Forelimb muscle (tissue), 1 donor: ENCODE data around the gene TBL1X. TPM values are rescaled to one million over a fixed set of nuclear protein-coding genes. Genes with fewer than 3 reads are reported as not detected.

ENCODE experiments used
- DNase-seq: peaks from one replicate; pipeline ENCODE4 v3.0.0-alpha.2; 2013; ENCODE audit warnings: low read depth
- polyA plus RNA-seq: library from polyadenylated mRNA; unstranded; fragments of 120-200 nt; gene quantifications from one replicate; pipeline ENCODE4 v1.2.1, GENCODE V29; 2013; ENCODE audit not compliant: insufficient read length

TBL1X gene
- polyA plus RNA-seq, 1 donor = 8.8 TPM

DNA sequence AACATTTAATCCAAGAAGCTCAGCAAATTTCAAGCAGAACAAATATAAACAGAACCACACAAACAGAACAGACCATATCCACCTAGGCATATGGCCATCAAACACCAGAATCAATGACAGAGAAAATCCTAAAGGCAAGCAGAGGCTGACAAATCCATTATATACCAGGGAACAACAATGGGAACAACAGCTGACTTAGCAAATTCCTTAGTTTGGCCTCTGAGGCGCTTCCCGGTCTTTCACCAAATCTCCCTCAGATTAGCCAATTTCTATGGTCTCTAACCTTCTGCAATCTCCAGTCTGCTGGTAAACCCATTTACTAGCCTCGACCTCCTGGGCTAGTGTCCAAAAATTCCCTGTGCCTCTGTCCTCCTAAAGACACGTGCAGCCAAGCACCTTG is 241.6 kb downstream of the TBL1X start:
- DNase-seq = no peak

DNA sequence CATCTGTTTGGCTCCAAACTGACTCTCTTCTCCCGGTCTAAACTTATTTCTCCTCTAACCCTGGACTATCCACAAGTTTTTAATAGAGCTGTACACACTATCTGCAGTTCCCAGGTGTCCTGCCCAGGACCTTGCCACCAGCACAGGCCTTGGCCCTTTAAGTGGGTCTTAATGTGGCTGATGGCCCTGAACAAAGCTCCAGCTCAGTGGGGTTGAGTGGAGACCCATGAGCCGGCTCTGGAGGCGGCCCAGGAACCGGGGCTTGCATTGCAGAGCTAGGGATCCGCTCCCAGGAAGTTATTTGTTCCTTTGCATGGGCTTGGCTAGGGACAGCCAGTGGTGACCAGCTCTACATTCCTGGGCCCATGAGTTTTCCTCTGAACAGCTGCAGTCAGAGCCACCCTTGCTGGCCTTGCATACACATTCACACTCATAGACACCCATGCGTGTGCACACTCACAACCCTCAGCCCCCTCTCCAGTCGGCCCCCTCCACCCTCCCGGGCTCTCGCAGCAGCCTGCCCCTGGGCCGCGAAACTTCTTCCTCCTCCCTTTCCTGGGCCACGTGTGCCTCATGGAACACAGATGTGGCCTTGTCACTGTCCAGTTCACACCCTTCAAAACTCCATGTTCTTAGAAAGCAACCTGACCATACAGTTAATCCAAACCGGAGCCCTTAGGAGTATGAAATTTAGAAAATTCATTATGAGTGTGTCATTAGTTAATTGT is 242.6 kb downstream of the TBL1X start:
- no peak for DNase-seq

DNA sequence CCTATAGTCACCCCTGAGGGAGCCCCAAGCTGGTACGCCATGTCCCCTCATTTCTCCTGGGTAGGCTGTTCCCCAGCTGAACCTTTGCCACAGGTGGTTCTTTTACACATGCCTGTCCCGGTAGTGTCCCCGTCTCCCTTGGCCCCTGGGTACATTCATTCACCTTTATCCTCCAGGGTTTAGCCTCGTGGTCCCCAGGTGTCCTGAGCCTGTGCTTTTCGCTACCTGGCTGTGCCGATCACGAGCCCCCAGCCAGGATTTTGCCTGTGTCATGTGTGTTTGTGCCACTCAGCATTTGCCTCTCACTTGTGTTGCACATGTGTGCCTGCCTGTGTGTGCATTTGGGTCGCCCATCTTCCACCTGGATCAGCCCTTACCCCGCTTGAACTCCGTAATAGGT is 243.2 kb downstream of the TBL1X start:
- DNase-seq = no peak

DNA sequence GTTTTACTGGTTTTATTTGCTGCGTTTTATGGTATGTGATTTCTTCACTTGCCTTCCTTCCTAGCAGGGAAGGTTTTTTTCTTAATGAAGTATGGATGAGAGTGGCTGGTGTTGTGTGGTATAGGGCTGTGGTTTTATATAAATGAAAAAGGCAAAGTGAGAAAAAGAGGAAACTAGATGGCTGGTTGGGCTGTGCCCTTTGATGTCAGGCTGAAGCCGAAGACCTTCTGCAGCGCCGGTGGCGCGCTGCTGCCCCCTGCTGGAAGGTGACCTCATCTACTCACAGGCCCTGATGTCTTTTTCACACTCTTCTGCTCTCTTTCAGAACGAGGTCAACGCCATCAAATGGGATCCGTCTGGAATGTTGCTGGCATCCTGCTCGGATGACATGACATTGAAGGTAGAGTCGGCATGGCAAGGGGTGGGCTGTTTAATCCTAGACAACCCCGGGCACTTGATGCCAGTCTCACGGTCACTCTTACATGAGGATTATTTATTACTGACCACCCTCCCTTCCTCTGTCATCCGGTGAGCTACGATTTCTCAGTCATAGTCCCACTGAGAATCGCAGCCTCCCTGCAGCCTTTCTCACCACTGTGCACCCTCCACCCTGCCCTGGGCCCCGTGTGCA is 244.2 kb downstream of the TBL1X start:
- peak; percentile 47 for DNase-seq

DNA sequence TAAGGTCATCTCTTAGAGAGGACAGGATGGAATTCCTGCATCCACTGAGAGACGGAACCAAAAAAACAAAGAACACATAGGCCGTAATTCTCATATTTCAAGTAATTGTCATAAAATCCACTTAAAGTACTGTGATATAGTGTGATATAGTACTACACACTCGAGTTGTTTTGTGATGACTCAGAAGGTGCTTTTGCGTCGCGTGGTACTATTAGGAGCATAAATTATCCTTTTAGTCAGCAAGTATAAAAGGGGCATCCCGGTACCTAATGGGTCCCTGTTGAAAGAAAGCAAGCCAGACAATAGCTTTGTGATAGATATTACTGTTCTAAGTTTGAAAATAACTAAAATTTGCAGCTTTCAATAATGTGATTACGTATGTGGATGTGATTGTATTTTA is 245.5 kb downstream of the TBL1X start:
- no peak for DNase-seq

DNA sequence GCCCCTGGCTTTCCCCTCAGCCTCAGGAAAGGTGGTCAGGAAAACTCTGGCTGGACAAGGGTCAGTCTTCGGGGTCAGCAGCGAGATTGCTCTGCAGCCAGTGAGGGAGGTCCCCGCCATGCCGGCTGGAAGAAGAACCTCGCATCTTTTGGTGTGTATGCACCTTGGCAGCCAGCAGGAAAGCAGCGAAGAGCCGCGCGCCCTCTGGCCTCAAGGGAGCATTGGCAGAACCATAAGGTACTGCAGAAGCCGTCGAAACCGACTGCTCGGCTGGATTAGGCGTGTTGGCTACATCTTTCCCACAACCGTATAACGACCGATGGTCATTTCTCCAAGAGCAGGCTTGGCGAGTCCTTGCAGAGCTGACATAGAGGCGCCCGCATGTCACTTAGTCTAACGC is 252.5 kb downstream of the TBL1X start:
- DNase-seq = no peak

DNA sequence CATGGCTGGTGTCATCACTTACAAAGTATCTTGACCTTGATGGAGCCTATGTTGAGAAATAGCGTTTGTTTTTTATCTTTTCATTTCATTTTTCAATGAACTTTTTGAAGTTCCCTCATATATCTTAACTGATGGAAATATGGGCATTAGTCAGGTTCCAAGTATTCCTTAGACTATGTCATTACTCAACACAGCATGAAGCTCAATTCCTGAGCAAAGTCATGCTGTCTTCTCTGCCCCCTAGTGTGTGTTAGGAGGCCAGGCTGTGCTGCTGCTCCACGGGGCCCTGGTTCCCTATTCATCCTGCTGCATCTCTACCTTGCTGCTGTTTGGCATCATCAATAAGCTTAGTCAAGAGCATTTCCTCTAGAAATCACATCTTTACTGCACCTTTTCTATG is 259.9 kb downstream of the TBL1X start:
- no peak for DNase-seq

DNA sequence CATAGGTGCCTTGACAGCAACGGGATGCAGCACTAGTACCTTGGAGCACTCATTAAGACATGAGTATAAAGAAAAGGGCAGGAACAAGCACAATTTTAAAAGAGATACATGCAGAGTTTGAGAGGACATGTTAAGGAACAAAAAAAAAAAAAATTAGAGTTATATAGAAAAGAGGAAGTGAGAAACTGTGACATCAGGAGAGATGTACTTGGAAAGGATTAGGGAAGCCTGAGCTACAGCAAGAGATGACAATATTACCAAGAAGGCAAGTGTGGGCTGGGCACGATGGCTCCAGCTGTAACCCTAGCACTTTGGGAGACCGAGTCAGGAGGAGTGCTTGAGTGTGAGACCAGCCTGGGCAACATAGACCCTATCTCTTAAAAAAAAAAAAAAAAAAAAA is 263.4 kb downstream of the TBL1X start:
- DNase-seq = no peak

DNA sequence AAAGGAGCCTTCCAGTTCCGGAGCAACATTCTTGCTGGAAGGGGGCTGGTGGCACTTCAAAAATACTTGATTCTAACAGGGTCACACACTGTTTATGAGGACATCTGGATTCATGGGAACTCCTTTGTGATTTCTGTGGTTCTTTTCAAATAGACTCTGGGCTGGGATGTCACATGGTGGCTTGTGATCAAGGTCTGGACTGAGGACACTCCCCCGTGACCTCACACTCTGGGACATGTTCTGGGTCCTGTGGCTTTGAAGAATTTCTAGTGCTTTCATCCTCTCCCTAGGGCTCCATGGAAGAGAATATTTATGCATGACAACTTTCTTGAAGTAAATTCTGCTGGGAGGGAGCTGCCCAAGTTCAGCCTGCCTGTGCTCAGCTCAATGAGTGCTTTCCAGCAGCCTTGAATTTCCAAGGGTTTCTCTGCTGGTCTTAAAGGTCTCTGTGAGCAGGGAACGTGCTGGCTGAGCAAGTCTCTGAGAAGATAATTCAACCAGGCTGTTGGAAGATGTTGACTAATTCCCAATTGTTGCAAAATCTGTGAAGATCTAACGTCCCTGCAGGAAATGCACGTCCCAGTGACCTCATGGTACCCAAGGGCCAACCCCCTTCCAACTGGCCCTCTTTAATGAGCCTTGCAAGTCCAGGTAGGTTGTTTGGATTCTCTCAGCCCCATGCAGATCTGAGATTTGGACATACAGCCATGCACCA is 264.5 kb downstream of the TBL1X start:
- no peak for DNase-seq

DNA sequence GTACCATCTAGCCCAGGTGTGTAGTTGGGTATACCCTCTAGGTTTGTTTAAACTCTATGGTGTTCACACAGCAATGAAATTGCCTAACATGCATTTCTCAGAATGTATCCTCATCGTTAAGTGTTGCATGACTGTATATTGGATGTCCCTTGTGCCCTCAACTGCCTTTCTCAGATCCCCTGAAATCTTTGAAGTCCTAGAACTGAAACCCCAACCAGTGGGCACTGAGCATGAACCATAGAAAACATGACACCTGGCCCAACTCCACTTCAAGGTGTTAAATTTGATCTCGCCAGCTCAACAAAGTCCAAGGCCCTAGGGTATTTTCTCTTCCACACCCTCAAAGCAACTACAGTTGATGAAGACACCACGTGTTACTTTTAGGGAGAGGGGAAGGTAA is 265.2 kb downstream of the TBL1X start:
- DNase-seq = no peak

DNA sequence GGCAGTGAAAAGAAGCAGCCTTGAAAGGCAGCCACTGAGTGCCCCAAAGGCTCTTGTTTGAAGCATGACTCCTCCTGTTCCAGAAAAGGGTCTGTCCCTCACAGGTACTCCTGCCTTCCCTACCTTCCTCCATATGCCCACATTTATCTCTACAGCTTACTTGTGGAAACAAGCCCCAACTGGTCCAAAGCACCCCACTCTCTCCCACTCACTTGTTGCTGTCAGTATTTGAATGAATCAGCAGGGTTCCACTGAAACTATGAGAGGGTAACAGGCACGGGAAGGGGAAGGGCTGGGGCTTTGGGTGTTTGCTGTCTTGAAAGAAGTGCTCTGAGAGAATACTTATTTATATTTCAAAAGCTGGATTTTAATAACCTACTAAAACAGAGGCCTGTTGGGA is 265.9 kb downstream of the TBL1X start:
- no peak for DNase-seq

DNA sequence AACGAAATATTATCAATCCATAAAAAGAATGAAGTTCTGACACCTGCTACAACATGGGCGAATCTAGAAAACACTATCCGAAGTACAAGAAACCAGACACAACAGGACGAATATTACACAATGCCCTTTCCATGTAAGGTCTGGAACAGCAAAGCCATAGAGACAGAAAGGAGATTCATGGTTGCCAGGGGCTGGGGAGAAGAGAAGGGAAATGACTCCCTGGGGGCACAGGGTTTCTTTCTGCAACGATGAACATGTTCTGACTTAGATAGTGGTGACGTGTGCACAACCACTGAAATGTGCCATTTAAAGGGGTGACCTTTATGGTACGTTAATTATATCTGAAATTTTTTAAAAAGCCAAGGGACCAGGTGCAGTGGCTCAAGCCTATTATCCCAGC is 272.5 kb downstream of the TBL1X start:
- no peak for DNase-seq

DNA sequence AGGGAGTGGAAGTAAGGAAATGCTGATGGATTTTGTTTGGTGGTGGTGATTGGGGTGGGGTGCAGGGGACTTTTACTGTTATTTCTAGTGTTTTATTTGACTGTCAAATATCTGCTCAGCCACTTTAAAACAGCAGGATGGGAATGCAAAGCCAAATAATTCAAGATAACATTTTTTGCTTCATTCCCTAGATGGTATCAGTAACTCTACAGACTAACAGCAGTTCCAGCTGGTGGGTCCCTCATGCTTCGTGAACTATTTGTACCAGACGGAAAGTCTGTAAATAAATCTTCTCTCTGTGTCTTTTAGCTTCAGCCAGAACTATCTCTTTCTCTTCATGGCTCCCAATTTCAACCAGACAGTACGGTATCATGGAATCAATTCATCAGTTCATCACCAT is 273.3 kb downstream of the TBL1X start:
- DNase-seq = no peak

DNA sequence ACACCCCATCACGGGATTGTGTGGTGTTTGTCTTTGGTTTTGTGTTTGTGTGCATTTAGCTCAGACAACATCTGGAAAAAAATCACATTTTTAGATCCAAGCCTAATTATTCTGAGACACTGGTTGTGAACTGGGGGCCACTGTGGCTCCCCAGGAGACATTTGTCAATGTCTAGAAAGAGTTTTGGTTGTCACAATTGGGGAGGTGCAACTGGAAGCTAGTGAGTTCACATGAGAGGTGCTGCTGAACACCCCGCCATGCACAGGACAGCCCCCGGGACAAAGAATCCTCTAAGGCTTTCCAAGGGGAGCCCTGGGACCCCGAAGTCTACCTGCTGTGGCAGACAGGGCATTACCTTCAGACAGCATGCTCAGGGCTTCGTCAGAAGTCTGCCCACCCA is 274.3 kb downstream of the TBL1X start:
- DNase-seq = no peak

DNA sequence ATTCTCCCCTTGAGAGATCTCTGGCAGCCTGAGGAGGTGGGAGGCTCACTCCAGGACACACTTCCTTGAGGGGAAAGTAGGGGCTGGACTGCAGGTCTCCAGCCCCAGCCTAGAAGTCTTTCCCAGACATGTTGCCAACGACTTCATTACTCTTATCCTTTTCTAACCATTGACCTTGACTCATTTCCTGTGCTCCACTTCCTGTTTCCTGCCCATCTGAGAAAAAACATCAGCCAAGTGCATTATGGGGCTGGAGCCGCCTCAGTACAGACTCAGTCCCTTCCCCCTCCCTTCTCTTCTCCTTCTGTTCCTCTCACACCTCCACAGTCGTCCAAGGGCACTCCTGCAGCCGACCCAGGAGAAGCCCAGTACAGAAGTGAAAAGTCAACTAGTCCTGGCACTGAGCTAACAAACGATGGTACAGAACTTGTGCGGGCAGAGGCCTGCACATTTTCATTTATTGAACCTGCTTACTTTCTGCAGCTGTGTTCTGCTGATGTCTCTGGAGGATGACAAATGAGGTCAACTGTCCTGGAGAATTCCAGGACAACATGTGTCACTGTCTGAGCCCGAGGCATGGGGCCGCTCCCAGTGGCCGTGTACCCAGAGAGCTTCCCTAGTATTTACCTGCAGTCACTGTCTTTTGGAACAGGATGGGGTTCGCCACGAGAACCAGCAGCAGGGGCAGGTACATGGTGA is 280.7 kb downstream of the TBL1X start:
- DNase-seq = no peak

DNA sequence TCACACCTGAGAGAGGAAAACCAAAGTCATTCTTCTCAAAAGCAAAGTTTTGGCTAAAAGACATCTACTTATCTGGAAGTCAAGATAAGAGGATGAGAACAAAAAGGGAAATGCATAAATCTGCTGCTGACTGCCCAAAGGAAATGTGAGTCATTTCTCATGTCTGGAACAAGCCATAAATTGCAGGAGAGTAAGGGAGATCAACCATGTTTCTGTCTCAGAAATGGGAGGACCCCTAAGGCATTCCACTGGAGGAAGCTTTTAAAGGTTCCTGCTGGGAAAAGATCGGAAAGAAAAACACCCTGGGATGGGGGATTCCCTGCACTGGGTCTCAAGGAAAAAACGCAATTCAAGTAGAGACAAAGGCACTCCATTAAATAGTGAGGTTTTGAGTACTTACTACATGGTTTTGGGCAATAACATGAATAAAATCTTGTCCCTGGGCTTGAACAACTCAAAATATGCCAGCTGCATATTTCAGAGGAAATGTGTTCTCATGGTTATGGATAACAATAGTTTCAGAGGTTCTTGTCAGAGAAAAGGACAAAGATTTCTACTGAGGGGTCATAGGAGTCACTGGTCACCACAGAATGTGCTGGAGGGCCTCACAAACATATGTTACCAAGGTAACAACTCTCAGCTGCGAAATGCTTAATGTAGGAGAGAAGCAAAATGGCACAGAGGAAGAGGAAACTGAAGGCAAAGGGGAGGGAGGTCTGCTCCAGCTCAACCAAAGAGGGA is 281.5 kb downstream of the TBL1X start:
- DNase-seq = no peak

DNA sequence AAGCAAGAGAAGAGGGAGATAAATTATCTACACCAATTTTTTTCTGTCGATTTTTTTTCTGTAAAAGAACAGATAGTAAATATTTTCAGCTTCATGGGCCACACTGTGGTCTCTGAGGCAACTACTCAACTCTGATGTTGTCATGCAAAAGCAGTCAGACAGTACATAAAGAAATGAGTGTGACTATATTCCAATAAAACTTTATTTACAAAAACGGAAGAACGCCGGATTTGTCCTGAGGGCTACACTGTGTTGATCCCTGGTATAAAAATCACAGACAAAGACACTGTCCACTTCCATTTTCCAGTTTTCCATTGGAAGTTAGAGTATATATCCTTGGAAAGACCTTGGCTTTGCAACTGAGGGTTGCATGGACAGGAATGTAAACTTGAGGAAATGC is 282.8 kb downstream of the TBL1X start:
- DNase-seq = no peak

DNA sequence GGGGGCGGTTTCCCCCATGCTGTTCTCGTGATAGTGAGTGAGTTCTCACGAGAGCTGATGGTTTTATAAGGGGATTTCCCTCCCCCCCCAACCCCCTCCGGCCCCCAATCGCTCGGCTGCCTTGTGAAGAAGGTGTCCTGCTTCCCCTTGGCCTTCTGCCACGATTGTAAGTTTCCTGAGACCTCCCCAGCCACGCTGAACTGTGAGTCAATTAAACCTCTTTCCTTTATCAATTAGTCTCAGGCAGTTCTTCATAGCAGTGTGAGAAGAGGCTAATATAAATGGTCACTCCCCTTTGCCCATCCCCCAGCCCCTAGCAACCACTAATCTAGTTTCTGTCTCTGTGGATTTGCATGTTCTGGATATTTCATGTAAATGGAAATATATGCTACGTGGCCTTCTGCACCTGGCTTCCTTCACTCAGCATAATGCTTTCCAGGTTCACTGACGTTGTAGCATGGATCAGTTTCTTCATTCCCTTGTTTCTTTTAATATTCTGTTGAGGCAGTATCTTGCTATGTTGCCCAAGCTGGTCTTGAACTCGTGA is 284.4 kb downstream of the TBL1X start:
- no peak for DNase-seq

DNA sequence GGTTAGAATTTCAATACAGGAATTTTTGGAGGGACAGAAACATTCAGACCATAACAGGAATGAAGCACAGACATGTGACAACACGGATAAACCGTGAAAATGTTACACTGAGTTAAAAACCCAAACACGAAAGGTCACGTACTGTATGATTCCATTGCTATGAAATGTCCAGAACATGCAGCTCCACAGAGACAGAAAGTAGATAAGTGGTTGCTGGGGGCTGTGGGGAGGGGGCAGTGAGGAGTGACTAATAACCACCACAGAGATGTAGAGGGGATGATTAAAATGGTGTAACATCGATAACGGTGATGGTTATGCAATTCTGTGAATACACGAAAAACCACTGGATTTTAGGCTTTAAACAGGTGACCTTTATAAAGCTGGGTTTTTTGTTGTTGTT is 292.5 kb downstream of the TBL1X start:
- DNase-seq = no peak

DNA sequence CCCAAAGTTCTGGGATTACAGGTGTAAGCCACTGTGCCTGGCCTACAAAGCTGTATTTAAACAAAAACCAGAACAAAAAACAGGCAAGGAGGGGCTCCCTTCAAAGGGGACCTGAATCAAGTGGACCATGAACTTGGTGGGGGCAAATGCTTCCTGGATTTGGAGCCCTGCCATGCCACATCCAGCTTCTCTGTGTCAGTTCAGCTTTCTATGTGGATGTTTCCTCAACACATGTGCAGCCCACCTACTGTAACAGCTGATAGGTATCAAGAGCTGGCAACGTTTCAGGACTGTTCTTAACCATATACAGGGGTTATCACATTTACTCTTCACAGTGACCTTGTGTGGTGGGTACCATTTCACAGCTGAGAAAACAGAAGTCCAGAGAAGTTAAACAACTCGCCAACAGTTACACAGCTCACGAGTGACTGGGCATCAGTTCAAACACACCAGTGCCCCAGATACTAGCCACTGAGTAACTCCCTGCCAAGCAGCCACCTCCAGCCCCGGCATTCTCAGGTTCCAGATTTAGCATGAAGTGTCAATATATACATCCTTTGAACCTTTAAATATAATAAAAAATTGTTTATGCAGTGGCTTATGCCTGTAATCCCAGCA is 293.3 kb downstream of the TBL1X start:
- no peak for DNase-seq

DNA sequence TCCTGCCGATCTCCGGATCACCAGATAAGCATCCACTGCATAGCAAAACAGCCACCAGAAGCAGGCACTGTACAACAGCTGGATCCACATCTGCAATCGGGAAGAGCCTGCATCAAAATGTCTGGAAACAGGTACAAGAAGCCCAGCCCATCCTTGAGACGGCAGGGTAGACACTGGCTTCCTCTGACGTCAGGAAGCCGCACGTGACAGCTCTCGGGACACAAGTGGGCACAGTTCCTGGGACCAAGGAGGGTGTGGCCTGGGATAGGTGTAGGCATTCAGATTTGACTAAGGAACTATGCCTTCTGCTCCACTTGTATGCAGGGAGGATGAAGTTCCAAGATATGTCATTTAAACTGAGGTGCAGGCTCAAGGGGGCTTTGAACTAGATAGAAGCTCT is 294.5 kb downstream of the TBL1X start:
- no peak for DNase-seq
